GM18951 (cell line): ENCODE data around the gene TTLL12.
A peak's percentile ranks its signal among the peaks of the same experiment; 100 is the strongest.
"Not testable (repeated sequence)": the region's sequence is repeated elsewhere in the genome, so short reads cannot be mapped to it uniquely, and the experiment has no call there.

ENCODE experiments used
- POLR2A ChIP-seq: IDR thresholded peaks from 4 replicates; pipeline ENCODE4 v1.6.1; 2011; ENCODE audit warnings: mild to moderate bottlenecking; ENCODE audit not compliant: insufficient read length, insufficient read depth; ENCODE audit errors: extremely low read depth
- in situ Hi-C: fragments of 300-500 bp; cut with MboI; formaldehyde crosslinking; loops from one replicate; pipeline ENCODE4 v1.12.0; 2022; ENCODE audit warnings: low sequenced_read_pairs, mixed read lengths, inconsistent platforms; ENCODE audit not compliant: unreplicated experiment

The TTLL12 gene

GRCh38 chr22:43158778-43159483, 28.0 kb downstream of the TTLL12 start:
- no peak for TF ChIP-seq POLR2A
- in situ Hi-C loops: no loop called here

DNA sequence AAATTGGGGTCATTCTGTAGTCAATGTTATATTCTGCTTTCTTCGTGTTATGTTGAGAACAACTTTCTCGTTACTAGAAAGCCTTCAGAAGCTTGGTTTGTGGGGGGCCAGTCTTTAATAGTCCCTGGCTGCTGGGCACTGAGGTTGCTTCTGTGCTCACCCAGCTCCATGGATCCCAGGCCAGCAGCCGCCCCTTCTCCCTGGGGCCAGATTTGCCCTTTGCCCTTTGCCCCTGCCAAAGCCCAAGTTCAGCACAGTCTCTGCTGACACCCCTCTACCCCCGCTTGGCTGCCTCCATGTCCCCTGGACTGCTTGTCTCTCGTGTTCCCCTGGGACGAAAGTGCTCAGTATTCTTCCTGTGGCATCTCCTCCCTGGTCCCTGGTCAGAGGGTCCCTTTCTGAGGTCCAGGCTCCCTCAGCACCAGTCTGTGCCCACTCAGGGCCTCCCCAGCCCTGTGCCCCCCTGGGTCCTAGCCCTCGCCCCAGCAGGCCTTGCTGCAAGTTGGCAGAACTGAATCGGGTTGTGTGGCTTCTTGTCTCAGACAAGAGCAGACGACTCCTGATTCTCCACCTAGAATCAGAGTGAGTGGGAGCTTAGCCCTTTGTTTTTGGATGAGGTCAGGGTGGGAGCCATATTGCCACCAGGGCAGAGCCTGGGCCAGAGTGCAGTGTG, 28.9 kb downstream of the TTLL12 start:
- TF ChIP-seq POLR2A: no peak
- in situ Hi-C loops: no loop called here

DNA sequence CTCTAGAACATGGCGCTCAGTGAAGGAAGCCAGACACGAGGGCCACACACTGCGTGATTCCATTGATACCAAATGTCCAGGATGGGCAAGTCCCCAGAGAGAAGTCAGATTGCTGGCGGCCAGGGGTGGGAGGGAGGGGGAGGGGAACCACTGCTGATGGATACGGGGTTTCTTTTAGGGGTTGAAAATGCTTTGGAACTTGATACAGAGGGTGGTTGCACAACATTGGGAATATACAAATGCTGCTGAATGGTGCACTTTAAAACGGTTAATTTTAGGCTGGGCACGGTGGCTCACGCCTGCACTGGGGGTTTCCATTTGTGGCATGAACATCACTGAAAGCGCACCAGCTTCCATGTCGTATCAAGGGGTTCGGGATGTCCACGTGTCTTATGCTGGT, 30.5 kb downstream of the TTLL12 start:
- in situ Hi-C loops: no loop called here
- no peak for TF ChIP-seq POLR2A

DNA sequence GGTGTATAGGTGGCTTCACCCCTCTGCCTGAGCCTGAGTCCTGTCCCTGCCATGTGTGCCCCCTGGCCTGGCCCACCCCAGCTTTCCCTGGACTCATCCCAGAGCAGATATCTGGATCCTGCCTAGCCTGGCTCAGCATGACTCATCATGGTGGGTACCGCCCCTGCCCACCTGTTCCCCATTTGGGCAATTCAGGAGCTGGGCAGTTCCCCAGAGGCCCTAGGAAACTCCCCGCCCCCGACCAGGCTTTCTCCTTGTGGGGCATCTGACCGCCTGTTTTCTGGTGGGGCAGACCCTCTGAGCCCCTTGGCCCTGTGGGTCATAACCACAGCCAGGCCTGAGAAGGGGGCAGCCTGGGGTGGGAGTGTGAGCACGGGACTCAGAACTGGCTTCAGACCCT, 31.1 kb downstream of the TTLL12 start:
- TF ChIP-seq POLR2A: no peak
- in situ Hi-C loops: no loop called here

DNA sequence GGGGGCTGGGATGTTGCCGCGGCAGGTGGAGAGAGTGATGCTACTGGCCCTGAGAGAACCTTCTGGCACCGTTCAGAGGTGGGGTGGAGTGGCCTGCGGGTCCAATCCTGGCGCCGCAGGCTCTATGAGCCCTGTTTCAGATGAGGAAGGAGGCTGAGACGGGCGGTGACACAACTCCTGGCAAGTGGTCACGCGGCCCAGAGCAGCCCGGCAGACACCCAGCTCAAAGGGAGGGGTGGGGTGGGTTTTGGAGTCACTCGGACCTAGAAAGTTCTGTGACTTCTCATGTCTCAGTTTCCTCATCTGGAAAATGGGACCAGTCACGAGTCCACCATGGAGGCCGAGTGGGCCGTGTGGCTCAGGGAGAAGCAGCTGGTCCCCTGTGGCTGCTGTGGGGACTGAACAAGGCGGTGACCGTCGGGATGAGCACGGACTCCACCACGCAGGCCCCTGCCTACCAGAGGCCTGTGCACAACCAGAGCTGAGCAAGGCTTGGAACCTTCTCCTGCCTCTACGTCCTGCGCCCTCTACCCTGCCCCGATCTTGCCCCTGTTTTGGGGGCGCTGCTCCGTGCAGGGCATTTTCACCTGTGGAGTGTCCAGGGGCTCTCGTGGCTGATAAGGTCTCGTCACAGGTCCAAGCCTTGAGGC, 31.9 kb downstream of the TTLL12 start:
- TF ChIP-seq POLR2A: no peak
- in situ Hi-C loops: no loop called here

- in situ Hi-C loops: no loop called here
- TF ChIP-seq POLR2A: no peak
Measured at GRCh38 chr22:43153899-43154298, 33.0 kb downstream of the TTLL12 start.

DNA sequence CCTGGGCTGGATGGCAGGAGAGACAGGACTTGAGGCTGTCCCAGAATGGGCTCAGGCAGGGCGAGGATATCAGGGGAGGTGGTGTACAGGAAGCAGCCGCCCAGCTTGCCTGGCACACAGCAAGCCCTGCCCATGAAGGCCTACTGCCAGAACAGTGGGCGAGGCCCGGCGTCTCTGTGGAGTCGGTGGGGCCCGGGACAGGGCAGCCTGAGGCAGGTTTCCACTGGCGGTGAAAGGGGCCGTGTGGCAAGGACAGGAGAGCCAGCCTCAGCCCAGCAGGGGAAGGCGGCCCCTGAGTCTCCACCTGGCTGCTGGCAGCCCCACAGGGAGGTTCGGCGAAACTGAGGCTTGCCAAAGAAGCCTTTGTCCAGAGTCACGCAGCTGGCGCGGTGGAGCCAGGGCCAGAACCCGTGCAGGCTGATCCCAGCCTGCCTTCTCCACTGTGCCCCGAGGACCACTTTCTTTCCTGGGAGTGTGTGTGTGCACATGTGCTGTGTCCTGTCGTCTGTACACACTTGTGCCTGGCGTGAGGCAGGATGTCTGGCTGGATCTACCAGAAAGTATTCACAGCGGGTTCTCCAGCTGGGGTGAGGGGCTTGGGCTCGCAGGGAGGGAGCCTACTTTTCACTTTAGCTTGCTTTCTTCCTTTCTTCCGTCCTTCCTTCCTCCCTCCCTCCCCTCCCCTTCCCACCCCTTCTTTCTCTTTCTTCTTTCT, 34.4 kb downstream of the TTLL12 start:
- peak; percentile 32 for TF ChIP-seq POLR2A
- in situ Hi-C loops: no loop called here

DNA sequence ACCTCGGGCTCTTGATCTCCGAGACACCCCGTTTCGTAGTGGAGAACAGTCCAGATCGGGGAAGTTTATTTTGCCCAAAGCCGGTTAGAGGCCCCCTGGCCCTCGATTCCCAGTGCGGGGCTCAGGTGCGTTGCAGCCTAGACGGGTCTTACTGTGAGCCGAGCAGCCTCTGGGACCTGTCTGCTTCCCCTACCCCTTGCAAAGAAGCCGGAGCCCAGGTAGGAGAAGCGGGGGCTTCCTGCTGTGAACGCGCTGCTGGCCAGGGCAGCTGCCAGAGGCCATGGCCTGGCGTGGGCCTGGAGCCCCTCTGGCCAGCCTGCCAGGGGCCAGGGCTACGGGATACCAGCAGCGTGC, 35.0 kb downstream of the TTLL12 start:
- no peak for TF ChIP-seq POLR2A
- in situ Hi-C loops: no loop called here

- in situ Hi-C loops: no loop called here
- TF ChIP-seq POLR2A: peak; percentile 28
Measured at GRCh38 chr22:43151251-43152002, 35.5 kb downstream of the TTLL12 start, which contains the start of gene TSPO. Gene TSPO (plus strand): TSS chr22:43151559. CDS start chr22:43159239, 7,680 bp downstream.

GRCh38 chr22:43150731-43151206, 36.2 kb downstream of the TTLL12 start:
- no peak for TF ChIP-seq POLR2A

DNA sequence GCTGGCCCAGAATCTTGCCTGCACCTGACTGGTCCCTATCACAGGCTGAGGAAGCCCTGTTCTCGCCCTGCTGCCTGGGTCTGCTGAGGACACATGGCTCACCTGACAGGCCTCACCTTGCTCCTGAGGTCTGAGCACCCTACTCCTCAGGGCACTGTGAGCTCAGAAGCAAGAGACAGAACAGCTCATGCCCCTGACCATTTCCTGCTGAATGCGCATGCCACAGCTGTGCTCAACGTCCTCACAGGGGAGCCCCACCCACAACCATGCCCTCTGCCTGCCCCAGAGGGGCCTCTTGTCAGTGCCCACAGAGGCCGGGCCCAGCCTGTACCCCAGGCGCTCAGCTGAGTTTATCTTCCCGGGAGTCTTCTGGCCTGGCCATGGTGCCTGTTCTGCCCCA, 38.4 kb downstream of the TTLL12 start:
- in situ Hi-C loops: no loop called here
- no peak for TF ChIP-seq POLR2A

More at GRCh38 chr22:43150731-43151206, 36.2 kb downstream of the TTLL12 start:
- in situ Hi-C loops: no loop called here

GRCh38 chr22:43147821-43148220, 39.1 kb downstream of the TTLL12 start:
- in situ Hi-C loops: no loop called here
- TF ChIP-seq POLR2A: no peak

GRCh38 chr22:43146332-43146731, 40.6 kb downstream of the TTLL12 start:
- in situ Hi-C loops: not testable (repeated sequence)

DNA sequence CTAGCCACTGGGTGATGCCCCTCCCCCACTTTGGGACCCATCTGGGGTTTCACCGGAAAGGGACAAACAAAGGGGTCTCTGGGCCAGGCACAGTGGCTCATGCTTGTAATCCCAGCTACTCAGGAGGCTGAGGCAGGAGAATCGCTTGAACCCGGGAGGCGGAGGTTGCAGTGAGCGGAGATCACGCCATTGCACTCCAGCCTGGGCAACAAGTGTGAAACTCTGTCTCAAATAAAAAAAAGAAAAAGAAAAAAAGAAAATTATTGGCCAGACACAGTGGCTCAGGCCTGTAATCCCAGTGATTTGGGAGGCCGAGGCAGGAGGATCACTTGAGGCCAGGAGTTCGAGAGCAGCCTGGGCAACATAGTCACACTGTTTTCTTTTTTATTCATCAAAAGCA, 41.6 kb downstream of the TTLL12 start:
- in situ Hi-C loops: not testable (repeated sequence)
